Endodermal cell (in vitro differentiated cells): Measurements from ENCODE around the gene CSF1. TPM values are rescaled to one million over a fixed set of nuclear protein-coding genes. Genes with fewer than 3 reads are reported as not detected.

ENCODE experiments used
- DNase-seq: peaks from one replicate; pipeline ENCODE4 v3.0.0-alpha.2; 2017
- H3K27ac ChIP-seq: 2 replicates; pipeline ENCODE4 v1.5.1; 2013; ENCODE audit warnings: mild to moderate bottlenecking, low read depth, low read length, moderate library complexity
- H3K27me3 ChIP-seq: 2 replicates; pipeline ENCODE4 v1.6.1; 2013; ENCODE audit warnings: mild to moderate bottlenecking, low read length, moderate library complexity; ENCODE audit not compliant: insufficient read depth, control insufficient read depth, poor library complexity, severe bottlenecking
- H3K36me3 ChIP-seq: 2 replicates; pipeline ENCODE4 v1.7.0; 2013; ENCODE audit warnings: mild to moderate bottlenecking, low read length, moderate library complexity; ENCODE audit not compliant: control insufficient read depth, insufficient read depth
- H3K4me1 ChIP-seq: one replicate; pipeline ENCODE4 v1.7.0; 2013; ENCODE audit warnings: low read length; ENCODE audit not compliant: control insufficient read depth, insufficient read depth
- H3K4me3 ChIP-seq: 2 replicates; pipeline ENCODE4 v1.5.1; 2013; ENCODE audit warnings: mild to moderate bottlenecking, low read length, moderate library complexity
- H3K9ac ChIP-seq: 2 replicates; pipeline ENCODE4 v1.6.1; 2013; ENCODE audit warnings: mild to moderate bottlenecking, low read length, moderate library complexity; ENCODE audit not compliant: poor library complexity, severe bottlenecking; ENCODE audit errors: extremely low read depth
- H3K9me3 ChIP-seq: 2 replicates; pipeline ENCODE4 v1.6.1; 2013; ENCODE audit warnings: mild to moderate bottlenecking, low read length, moderate library complexity; ENCODE audit not compliant: control insufficient read depth
- H3K27ac Mint-ChIP-seq: 2 replicates; pipeline ENCODE4 v1.8.0; 2020; ENCODE audit warnings: mixed read lengths
- H3K27me3 Mint-ChIP-seq: 2 replicates; pipeline ENCODE4 v1.8.0; 2021; ENCODE audit warnings: mild to moderate bottlenecking, mixed read lengths; ENCODE audit not compliant: insufficient read depth
- H3K36me3 Mint-ChIP-seq: 2 replicates; pipeline ENCODE4 v1.8.0; 2020; ENCODE audit warnings: low read depth, mixed read lengths
- H3K4me1 Mint-ChIP-seq: 2 replicates; pipeline ENCODE4 v1.8.0; 2020; ENCODE audit warnings: mixed read lengths
- H3K4me3 Mint-ChIP-seq: 2 replicates; pipeline ENCODE4 v1.8.0; 2020; ENCODE audit warnings: mild to moderate bottlenecking, moderate library complexity, mixed read lengths
- H3K9me3 Mint-ChIP-seq: 2 replicates; pipeline ENCODE4 v1.8.0; 2020; ENCODE audit warnings: mild to moderate bottlenecking, mixed read lengths
- CTCF ChIP-seq: fragments of 200-600 bp; sonication (generic); conservative IDR thresholded peaks from 2 replicates; pipeline ENCODE4 v1.5.0; 2021; ENCODE audit warnings: antibody characterized with exemption, mild to moderate bottlenecking
- WGBS, 2 experiments: methylation state at CpG; one replicate each; pipeline versions ENCODE4 v1.1.5 to v1.1.7; 2013; ENCODE audit warnings: missing lambda C conversion rate in 2 of 2, mixed read lengths in 1 of 2; ENCODE audit not compliant: insufficient coverage in 1 of 2, insufficient read length in 1 of 2; 5-methylcytosine and 5-hydroxymethylcytosine counted together
- total RNA-seq, 2 donors: library from RNA; stranded (reverse); fragmentation: NEBNext Ultra II Directional in 1 of 2; extraction: Animal tissue kit (Norgen Biotek cat#: 25700) in 1 of 2; gene quantifications; 2 replicates in 1 of 2; 3 replicates in 1 of 2; pipeline ENCODE4 v1.2.1, GENCODE V29; 2021

CSF1 gene
- total RNA-seq, 2 donors from 2014 or later: 1.0 to 2.1 TPM

GRCh38 chr1:109927356-109927755 is 16.7 kb downstream of the CSF1 start:
- no peak overlapping the region for H3K4me3 Mint-ChIP-seq
- WGBS, 2 experiments: 90 to 94% methylated on average over 3 to 6 of the region's 7 CpGs

GRCh38 chr1:109927911-109928321 is 17.3 kb downstream of the CSF1 start:
- DNase-seq: peak; percentile 18
- peaks cover 4% of the 10 kb centered on the region for H3K27me3 Mint-ChIP-seq
- Histone ChIP-seq H3K9ac (no peak overlapping the region), H3K4me3 (no peak overlapping the region), H3K36me3 (no peaks in the 10 kb centered on the region), H3K27ac (no peak overlapping the region), H3K9me3 (no peaks in the 10 kb centered on the region), H3K27me3 (no peaks in the 10 kb centered on the region), H3K4me1 (peaks cover 9% of the 10 kb centered on the region)
- 89 to 93% methylated on average over 4 to 6 of the region's 6 CpGs for WGBS, 2 experiments
- H3K36me3 Mint-ChIP-seq: no peaks in the 10 kb centered on the region
- H3K4me1 Mint-ChIP-seq: peaks cover 15% of the 10 kb centered on the region
- no peak overlapping the region for H3K4me3 Mint-ChIP-seq
- no peak overlapping the region for H3K27ac Mint-ChIP-seq
- no peak for TF ChIP-seq CTCF
- no peaks in the 10 kb centered on the region for H3K9me3 Mint-ChIP-seq

More at GRCh38 chr1:109927356-109927755, 16.7 kb downstream of the CSF1 start:
- Histone ChIP-seq H3K4me3 (no peak overlapping the region), H3K27ac (no peak overlapping the region), H3K27me3 (no peaks in the 10 kb centered on the region), H3K9me3 (no peaks in the 10 kb centered on the region), H3K9ac (no peak overlapping the region), H3K36me3 (no peaks in the 10 kb centered on the region), H3K4me1 (peaks cover 9% of the 10 kb centered on the region)
- Mint-ChIP-seq H3K4me1 (peaks cover 15% of the 10 kb centered on the region), H3K27ac (no peak overlapping the region), H3K36me3 (no peaks in the 10 kb centered on the region), H3K27me3 (no peaks in the 10 kb centered on the region), H3K9me3 (no peaks in the 10 kb centered on the region)
- peak; percentile 32 for DNase-seq
- TF ChIP-seq CTCF: no peak

GRCh38 chr1:109928591-109929111 is 18.0 kb downstream of the CSF1 start:
- no peaks in the 10 kb centered on the region for H3K36me3 ChIP-seq
- H3K4me3 ChIP-seq: no peak overlapping the region
- Mint-ChIP-seq H3K27me3 (peaks cover 5% of the 10 kb centered on the region), H3K9me3 (no peaks in the 10 kb centered on the region), H3K36me3 (no peaks in the 10 kb centered on the region), H3K4me3 (no peak overlapping the region), H3K4me1 (peaks cover 15% of the 10 kb centered on the region), H3K27ac (no peak overlapping the region)
- no peak overlapping the region for H3K27ac ChIP-seq
- DNase-seq: peak; percentile 48
- peaks cover 9% of the 10 kb centered on the region for H3K4me1 ChIP-seq
- no peak for TF ChIP-seq CTCF
- WGBS, 2 experiments: 83 to 86% methylated on average over 1 to 8 of the region's 8 CpGs
- no peaks in the 10 kb centered on the region for H3K9me3 ChIP-seq
- H3K27me3 ChIP-seq: no peaks in the 10 kb centered on the region
- H3K9ac ChIP-seq: no peak overlapping the region
